HG03342 (cell line): ENCODE measurements around the gene TDRD9.
"Not testable (repeated sequence)": the region's sequence is repeated elsewhere in the genome, so short reads cannot be mapped to it uniquely, and the experiment has no call there.

Source experiments
- ATAC-seq: cut with Tn5 transposase; IDR thresholded peaks from one replicate; pipeline ENCODE4 v1.9.1; 2021; ENCODE audit warnings: mild to moderate bottlenecking, moderate library complexity; ENCODE audit not compliant: unreplicated experiment

The TDRD9 gene

GRCh38 chr14:103923863-103924262, 4.4 kb upstream of the TDRD9 start:
- no peak for ATAC-seq

DNA sequence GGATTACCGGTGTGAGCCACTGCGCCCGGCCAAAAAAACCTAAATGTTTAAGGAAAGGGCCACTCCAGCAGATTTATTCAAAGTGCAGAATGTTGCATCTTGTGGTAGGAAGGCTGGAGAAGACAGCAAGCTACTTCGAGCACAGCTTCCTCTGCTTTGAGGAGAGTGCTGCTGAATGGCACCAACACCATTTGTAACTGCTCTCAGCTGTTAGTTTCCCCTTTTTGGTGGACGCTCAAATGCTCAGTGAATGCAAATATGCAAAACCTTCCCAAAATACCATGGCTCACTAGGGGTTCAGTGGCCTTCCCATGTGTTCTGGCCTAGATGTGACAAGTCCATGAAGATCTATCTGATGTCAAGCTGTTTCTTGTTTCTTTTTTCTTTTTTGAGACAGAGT, 2.9 kb upstream of the TDRD9 start:
- no peak for ATAC-seq

GRCh38 chr14:103927566-103927965, 690 bp upstream of the TDRD9 start:
- no peak for ATAC-seq

GRCh38 chr14:103930051-103930604, 1.9 kb downstream of the TDRD9 start:
- ATAC-seq: no peak

- ATAC-seq: no peak
Measured at GRCh38 chr14:103931422-103931821, 3.2 kb downstream of the TDRD9 start.

DNA sequence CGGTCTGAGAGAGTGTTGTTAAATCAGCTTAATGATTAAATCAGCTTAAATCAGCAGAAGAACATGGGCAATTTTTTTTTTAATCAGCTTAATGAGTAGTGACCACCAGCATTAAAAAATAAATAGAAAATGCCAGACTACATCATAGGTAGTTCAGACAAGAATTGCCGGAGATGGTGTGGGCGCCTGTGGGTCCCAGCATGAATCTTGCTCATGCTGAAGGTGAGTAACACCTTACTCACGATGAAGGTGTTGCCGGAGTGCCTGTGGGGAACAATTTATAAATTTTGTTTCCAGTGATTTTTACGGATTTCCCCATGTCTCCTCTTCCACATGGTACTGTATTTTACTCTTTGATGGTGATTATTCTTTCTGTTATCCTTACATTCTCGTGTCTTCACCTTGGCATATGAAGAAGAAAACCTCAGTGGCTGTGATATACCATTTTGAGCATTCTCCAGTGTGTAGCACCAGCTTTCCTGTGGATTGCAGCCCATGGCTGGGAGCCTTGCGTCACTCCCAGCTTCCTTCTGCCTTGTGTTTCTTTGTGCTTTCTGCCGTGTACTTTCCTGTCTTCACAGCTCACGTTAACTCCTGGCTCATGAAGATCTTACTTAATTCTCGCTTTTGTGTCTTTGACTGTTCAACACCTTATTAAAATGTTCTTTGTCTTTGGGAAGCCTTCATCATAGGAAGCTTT, 4.7 kb downstream of the TDRD9 start:
- ATAC-seq: no peak

DNA sequence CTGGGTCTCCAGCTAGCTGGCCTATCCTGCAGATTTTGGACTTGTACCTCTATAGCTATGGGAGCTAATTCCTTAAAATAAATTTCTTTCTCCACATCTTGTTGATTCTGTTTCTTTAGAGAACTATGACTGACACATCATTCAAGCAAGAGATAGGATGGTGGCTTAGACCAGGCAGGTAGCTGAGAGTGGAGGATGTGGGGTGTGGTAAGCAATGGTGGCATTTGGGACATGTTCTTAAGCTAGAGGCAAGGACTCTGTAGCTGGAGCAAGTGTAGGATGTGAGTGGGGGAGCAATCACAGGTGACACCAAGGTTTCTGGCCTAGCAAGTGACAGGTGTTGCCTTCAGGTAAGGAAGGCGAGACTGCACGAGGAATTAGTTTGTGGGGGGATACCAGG, 6.8 kb downstream of the TDRD9 start:
- no peak for ATAC-seq

DNA sequence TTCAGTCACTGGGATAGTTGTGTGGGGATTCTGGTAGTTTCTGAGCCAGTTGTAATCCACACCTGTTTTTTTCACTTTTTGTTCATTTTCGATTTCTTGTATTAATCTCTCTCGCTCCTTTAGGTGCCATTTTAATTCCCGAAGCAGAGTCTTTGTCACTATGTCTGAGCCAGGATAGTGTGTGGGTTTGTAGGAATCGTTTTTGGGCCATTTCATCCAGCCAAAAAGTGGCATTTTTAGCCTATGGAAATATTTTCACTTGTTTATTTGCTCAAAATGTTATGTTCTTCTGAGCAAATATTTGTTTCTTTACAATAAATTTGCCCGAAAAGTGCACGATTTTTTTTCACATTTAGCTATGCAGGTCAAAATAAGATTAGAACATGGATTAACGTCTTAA, 13.2 kb downstream of the TDRD9 start:
- ATAC-seq: no peak

GRCh38 chr14:103941973-103942736, 13.9 kb downstream of the TDRD9 start, which contains the start of gene RD3L:
RD3L (minus strand) TSS chr14:103942529; CDS start chr14:103941695, 834 bp downstream.
- ATAC-seq: no peak

DNA sequence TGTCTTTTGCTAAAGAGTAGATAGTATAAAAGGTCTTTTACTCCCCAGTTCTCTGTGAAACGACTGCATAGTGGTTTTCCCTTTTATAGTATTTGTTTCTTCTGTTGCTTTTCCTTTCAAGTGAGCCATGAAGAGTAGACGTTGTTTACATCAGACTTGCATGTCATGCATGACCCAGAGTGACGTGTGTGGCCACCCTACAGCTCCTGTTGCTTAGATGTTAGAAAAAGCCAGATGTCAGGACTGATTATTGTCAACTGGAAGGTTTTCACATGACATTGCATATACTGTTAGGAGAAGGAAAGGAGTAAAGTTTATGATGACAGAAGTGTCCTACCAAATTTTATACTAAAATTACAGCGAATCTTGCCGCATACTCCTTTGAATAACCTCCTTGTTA, 15.4 kb downstream of the TDRD9 start:
- ATAC-seq: no peak

GRCh38 chr14:103946975-103947374, 18.7 kb downstream of the TDRD9 start:
- ATAC-seq: no peak

DNA sequence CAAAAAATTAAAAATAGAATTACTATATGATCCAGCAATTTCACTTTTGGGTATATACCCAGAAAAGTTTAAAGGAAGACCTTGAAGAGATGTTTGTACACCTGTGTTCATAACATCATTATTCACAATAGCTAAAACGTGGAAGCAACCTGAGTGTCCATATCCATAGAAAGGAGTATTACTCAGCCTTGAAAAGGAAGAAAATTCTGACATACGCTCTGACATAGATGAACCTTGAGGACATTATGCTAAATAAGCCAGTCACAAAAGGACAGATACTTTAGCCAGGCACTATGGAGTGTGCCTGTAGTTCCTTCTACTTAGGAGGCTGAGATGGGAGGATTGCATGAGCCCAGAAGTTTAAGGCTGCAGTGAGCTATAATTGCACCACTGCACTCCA, 20.2 kb downstream of the TDRD9 start:
- ATAC-seq: no peak

DNA sequence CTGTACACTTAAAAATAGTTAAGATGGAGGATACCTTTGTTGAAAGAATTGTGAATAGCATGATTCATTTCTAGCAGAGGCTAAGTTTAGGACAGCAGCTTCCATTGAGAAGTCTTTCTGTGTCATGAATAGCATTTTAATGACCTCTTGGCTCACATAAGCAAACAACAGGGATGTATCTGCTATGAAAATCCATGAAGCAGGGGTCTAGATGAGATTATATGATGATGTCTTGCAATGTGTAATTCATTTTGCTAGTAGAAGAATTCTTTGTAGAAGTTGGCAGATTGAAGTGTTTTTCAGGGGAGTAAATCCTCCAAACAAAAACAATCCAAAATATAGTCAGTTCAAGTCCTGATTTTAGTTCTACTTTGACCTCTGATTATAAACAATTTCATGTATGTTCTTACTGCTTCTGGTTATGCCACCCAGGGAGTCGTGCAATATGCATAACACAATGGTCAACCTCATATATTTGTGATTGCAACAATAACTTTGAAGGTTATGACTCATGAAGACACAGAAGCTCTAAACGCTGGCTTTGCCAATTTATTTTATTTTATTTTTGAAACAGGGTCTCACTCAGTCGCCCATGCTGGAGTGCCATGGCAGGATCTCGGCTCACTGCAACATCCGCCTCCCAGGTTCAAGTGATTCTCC, 21.0 kb downstream of the TDRD9 start:
- ATAC-seq: no peak

- ATAC-seq: no peak
Measured at GRCh38 chr14:103960457-103961055, 32.3 kb downstream of the TDRD9 start.

GRCh38 chr14:103961928-103962578, 33.8 kb downstream of the TDRD9 start:
- ATAC-seq: no peak

- no peak for ATAC-seq
Measured at GRCh38 chr14:103966631-103967030, 38.4 kb downstream of the TDRD9 start.

DNA sequence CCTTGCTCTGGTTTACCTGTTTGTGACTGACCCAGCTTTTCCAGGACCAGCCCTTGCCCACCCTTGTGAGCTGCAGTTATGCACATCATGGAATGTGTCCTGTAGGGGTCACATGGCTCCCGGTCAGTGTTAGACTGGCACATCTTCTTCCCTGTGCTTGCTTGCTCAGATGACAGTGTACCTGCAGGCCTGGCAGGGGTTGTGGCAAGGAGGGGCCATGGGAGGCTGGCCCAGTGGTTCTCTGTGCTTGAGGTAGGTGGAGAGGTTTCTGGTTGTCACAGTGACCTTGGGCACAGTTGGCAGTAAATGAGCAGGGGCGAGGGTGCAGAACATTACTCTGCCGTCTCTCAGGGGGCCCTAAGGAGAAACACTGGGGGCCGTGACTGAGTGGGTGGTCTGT, 41.7 kb downstream of the TDRD9 start:
- no peak for ATAC-seq

DNA sequence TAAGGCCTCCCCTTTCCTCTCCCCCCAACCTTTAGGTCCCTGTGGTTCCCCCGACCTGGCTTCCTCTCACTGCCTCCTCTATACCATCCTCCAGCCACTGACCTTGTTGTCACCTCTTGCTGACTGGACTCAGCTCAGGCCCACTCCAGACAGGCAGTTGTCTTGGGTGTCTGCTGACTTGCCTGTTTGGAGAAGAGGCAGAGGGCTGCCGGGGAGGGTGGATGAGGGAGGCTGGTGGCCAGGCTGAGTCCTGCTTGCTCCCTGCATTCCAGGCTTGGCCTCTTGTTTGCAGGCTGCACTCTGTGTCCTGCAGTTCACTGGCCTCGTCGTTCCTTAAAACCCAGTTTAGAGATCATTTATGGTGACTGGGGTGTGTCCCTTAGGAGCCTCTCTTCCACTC, 45.1 kb downstream of the TDRD9 start:
- ATAC-seq: no peak

DNA sequence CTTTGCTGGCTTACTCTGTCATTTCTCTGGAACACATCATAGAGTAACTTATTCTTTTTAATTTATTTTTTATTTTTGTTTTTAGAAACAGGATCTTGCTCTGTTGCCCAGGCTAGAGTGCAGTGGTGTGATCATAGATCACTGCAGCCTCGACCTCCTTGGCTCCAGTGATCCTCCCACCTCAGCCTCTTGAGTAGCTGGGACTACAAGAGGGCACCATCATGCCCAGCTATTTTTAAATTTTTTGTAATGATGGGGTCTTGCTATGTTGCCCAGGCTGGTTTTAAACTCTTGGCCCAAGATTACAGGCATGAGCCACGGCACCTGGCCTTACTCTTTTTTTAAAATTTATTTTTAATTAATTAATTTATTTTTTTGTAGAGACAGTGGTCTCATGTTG, 46.3 kb downstream of the TDRD9 start:
- no peak for ATAC-seq

GRCh38 chr14:103980623-103981238, 52.5 kb downstream of the TDRD9 start:
- ATAC-seq: not testable (repeated sequence)
